Psoas muscle (tissue), 8 donors: ENCODE data around the gene NEAT1. TPM values are rescaled to one million over a fixed set of nuclear protein-coding genes. Genes with fewer than 3 reads are reported as not detected.

Experiments used
- ATAC-seq, 4 donors: fragments of 200-7000 bp; cut with Tn5 transposase; one replicate each; pipeline ENCODE4 v1.9.1; 2020; ENCODE audit warnings: moderate library complexity in 3 of 4, mild to moderate bottlenecking in 2 of 4
- DNase-seq, 2 donors: peaks; one replicate each; pipeline ENCODE4 v3.0.0-alpha.2; 2020
- H3K27ac ChIP-seq: fragments of 200-600 bp; one replicate; pipeline ENCODE4 v1.8.0; 2022
- H3K27me3 ChIP-seq, 3 donors: fragments of 200-600 bp in 1 of 3; one replicate each; pipeline versions ENCODE4 v1.6.1 to v1.8.0; 2013 to 2022; ENCODE audit warnings: low read length in 2 of 3, mild to moderate bottlenecking in 2 of 3, moderate library complexity in 1 of 3; ENCODE audit not compliant: insufficient read depth in 3 of 3
- H3K36me3 ChIP-seq, 2 donors: fragments of 200-600 bp in 1 of 2; one replicate each; pipeline versions ENCODE4 v1.6.1 to v1.8.0; 2013 to 2022; ENCODE audit warnings: low read depth in 1 of 2, mild to moderate bottlenecking in 1 of 2, moderate library complexity in 1 of 2; ENCODE audit not compliant: insufficient read depth in 1 of 2
- H3K4me1 ChIP-seq: fragments of 200-600 bp; one replicate; pipeline ENCODE4 v1.8.0; 2022
- H3K4me3 ChIP-seq: fragments of 200-600 bp; one replicate; pipeline ENCODE4 v1.8.0; 2022; ENCODE audit warnings: mild to moderate bottlenecking
- H3K9me3 ChIP-seq: fragments of 200-600 bp; one replicate; pipeline ENCODE4 v1.8.0; 2022
- CTCF ChIP-seq: fragments of 200-600 bp; IDR thresholded peaks from one replicate; pipeline ENCODE4 v1.8.0; 2022; ENCODE audit warnings: antibody characterized with exemption
- WGBS, 3 donors: extraction: QIAGEN DNeasy Blood & Tissue Kit; methylation state at CpG; one replicate each; pipeline versions ENCODE4 v1.1.6 to v1.1.7; 2013; 5-methylcytosine and 5-hydroxymethylcytosine counted together
- intact Hi-C, 2 donors: fragments of 100-400 bp; cut with DNase I; formaldehyde crosslinking; loops; one replicate each; pipeline versions ENCODE4 v1.11.0 to v1.14.2; 2022
- polyA plus RNA-seq, 3 donors: library from polyadenylated mRNA; stranded (reverse); fragments of 200-250 nt; gene quantifications; one replicate each; pipeline ENCODE4 v1.2.3, GENCODE V29; 2013
- total RNA-seq, 4 donors: library from RNA; stranded (reverse); fragmentation: NEBNext Ultra II Directional in 2 of 4; extraction: Animal tissue kit (Norgen Biotek cat#: 25700) in 2 of 4; gene quantifications; one replicate each; pipeline versions ENCODE4 v1.2.1 to v1.2.4, GENCODE V29; 2021 to 2023
- donor health status: healthy with polysubstance abuse.
- donor health status: DM: no; HTN: no; CAD: no; lungs with moderate emphysema.
- donor health status: Bipolar disorder and iron deficiency.
- donor health status: healthy.
- donor health status: DM: yes; HTN: yes; CAD: no.
- donor health status: DM: no; HTN: no; CAD: no.
- donor health status: DM: no; HTN: no; CAD: no.
- donor health status: DM: yes; HTN: yes; CAD: no.

NEAT1 gene
- total and polyA plus RNA-seq, 7 donors, result 474 to 1,759 (median 716) TPM

GRCh38 chr11:65477149-65477965, 54.8 kb downstream of the NEAT1 start:
- peak overlapping the region; percentile 77 for H3K4me3 ChIP-seq
- WGBS, 3 donors, result 0 to 1% (median 0%) methylated on average over 36 to 60 of the region's 60 CpGs
- H3K9me3 ChIP-seq, result no peaks in the 10 kb centered on the region
- H3K4me1 ChIP-seq, result peaks cover 65% of the 10 kb centered on the region
- DNase-seq (peak; percentile 98 to 99), ATAC-seq (peak; percentile 76 to 83 (median 80))
- intact Hi-C loops, result loop anchor here in 1 of 2 donors (2.0 kb wide), 1 partner anchor 23 kb away; no protein-coding TSS in a partner anchor
- H3K27ac ChIP-seq, result peak overlapping the region; percentile 99
- no peaks in the 10 kb centered on the region for H3K36me3 ChIP-seq
- no peaks in the 10 kb centered on the region for H3K27me3 ChIP-seq
- TF ChIP-seq CTCF, result no peak

GRCh38 chr11:65478388-65479183, 56.0 kb downstream of the NEAT1 start:
- no peak for TF ChIP-seq CTCF
- Histone ChIP-seq H3K27me3 (no peaks in the 10 kb centered on the region), H3K36me3 (no peaks in the 10 kb centered on the region), H3K27ac (peak overlapping the region; percentile 99), H3K4me1 (peaks cover 53% of the 10 kb centered on the region), H3K4me3 (peak overlapping the region; percentile 77), H3K9me3 (no peaks in the 10 kb centered on the region)
- 25 to 38% (median 31%) methylated on average over 32 to 33 of the region's 33 CpGs for WGBS, 3 donors
- peak; percentile 17 to 41 (median 32) for ATAC-seq
- peak; percentile 76 to 88 for DNase-seq
- intact Hi-C loops, result no loop called here

GRCh38 chr11:65479184-65480145, 56.9 kb downstream of the NEAT1 start:
- intact Hi-C loops, result no loop called here
- no peaks in the 10 kb centered on the region for H3K27me3 ChIP-seq
- ATAC-seq (peak; percentile 26 to 64 (median 48)), DNase-seq (peak; percentile 49 to 82)
- no peaks in the 10 kb centered on the region for H3K36me3 ChIP-seq
- peaks cover 46% of the 10 kb centered on the region for H3K4me1 ChIP-seq
- no peaks in the 10 kb centered on the region for H3K9me3 ChIP-seq
- 20 to 32% (median 21%) methylated on average over 11 of the region's 11 CpGs for WGBS, 3 donors
- peak; percentile 41 for TF ChIP-seq CTCF
- peak overlapping the region; percentile 77 for H3K4me3 ChIP-seq
- peak overlapping the region; percentile 99 for H3K27ac ChIP-seq

- TF ChIP-seq CTCF, result no peak
- 98 to 100% (median 99%) methylated on average over 2 of the region's 2 CpGs for WGBS, 3 donors
- no peak overlapping the region for H3K4me3 ChIP-seq
- H3K27ac ChIP-seq, result no peak overlapping the region
- no peak for ATAC-seq
- no peaks in the 10 kb centered on the region for H3K9me3 ChIP-seq
- DNase-seq, result no peak
- intact Hi-C loops, result no loop called here
- no peaks in the 10 kb centered on the region for H3K36me3 ChIP-seq
- no peaks in the 10 kb centered on the region for H3K27me3 ChIP-seq
- H3K4me1 ChIP-seq, result peaks cover 54% of the 10 kb centered on the region
Observed at GRCh38 chr11:65482306-65482850, 59.8 kb downstream of the NEAT1 start.
